ENCODE measurements around the gene ELOB. TPM values are rescaled to one million over a fixed set of nuclear protein-coding genes. Genes with fewer than 3 reads are reported as not detected.

Gene ELOB
- total RNA-seq, 1 experiment from 2014 or later = 289 TPM

GRCh38 chr16:2783581-2784357, 6.7 kb upstream of the ELOB start:
- Histone ChIP-seq H3K4me3 (ENCODE audit: low read length) (no peak overlapping the region), H4K20me1 (ENCODE audit: low read length) (no peaks in the 10 kb centered on the region), H3K4me2 (ENCODE audit: low read length) (no peak overlapping the region), H3F3A (ENCODE audit: low read length, unreplicated experiment) (no peaks in the 10 kb centered on the region), H3K4me1 (ENCODE audit: insufficient read depth, low read length) (no peaks in the 10 kb centered on the region), H3K36me3 (ENCODE audit: low read depth, low read length) (no peaks in the 10 kb centered on the region), H2AFZ (ENCODE audit: low read length) (no peak overlapping the region), H3K27ac (ENCODE audit: low read length) (no peak overlapping the region), H3K9me3 (ENCODE audit: low read length) (no peaks in the 10 kb centered on the region), H3K9me2 (replicated peaks; ENCODE audit: low read length) (no peaks in the 10 kb centered on the region), H3K79me2 (ENCODE audit: low read length) (no peaks in the 10 kb centered on the region), H3K9ac (ENCODE audit: low read length) (no peak overlapping the region), H3K27me3 (ENCODE audit: low read length) (no peaks in the 10 kb centered on the region)
- POLR2A ChIA-PET (ENCODE audit: unreplicated experiment) = no interaction called here
- ATAC-seq (no peak), DNase-seq (no peak)
- BruUV-seq (replicated peaks) = no TSS peak
- TF ChIP-seq CTCF (conservative IDR thresholded peaks at IDR 0.05; ENCODE audit: low read depth, low read length) (no peak), EZH2 (IDR thresholded peaks at IDR 0.05; ENCODE audit: low read length, unreplicated experiment) (no peak), EZH2phosphoT487 (IDR thresholded peaks at IDR 0.05; ENCODE audit: borderline replicate concordance, low read length) (no peak)
- intact Hi-C loops (cut with micrococcal nuclease) = no loop called here
- CTCF ChIA-PET = no interaction called here

DNA sequence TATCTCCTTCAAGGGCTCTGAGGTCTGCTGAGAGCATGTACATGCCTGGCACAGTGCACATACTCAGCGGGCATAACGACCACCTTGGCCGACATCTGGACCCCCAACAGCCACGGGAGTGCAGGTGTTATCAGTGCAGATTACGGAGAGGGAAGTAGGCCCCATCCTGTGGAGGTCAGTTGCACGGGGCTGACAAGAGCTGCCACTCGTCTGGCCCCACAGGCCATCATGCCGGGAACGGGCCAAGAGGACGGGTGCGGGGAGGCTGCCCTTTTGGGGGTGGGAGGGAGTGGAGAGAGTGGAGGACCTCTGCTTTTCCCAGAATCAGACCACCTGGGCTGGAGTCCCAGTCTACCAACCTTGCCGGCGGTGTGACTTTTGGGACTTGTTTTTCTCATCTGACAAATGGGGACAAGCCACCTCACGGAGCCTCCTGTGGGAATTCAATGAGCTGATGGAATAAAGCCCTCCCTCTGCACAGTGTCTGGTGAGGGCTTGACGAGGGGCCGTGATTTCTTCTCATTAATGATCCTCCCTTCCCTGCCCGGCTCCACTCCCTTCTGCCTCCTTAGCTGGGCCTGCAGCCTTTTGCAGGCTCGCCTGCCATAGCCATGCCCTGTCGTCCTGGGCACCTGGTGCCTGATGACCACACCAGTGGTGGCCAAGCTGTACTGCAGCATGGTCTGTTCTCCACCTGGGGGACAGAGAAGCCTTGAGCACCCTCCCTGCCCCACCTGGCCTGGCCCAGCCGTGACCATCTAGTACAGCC, 5.7 kb upstream of the ELOB start:
- Histone ChIP-seq H2AFZ (ENCODE audit: low read length) (no peak overlapping the region), H3K4me2 (ENCODE audit: low read length) (no peak overlapping the region), H3K79me2 (ENCODE audit: low read length) (peaks cover 10% of the 10 kb centered on the region), H3K27me3 (ENCODE audit: low read length) (no peaks in the 10 kb centered on the region), H3F3A (ENCODE audit: low read length, unreplicated experiment) (no peaks in the 10 kb centered on the region), H3K4me3 (ENCODE audit: low read length) (no peak overlapping the region), H3K9me2 (replicated peaks; ENCODE audit: low read length) (no peaks in the 10 kb centered on the region), H3K27ac (ENCODE audit: low read length) (no peak overlapping the region), H3K9me3 (ENCODE audit: low read length) (no peaks in the 10 kb centered on the region), H3K36me3 (ENCODE audit: low read depth, low read length) (no peaks in the 10 kb centered on the region), H3K9ac (ENCODE audit: low read length) (no peak overlapping the region), H4K20me1 (ENCODE audit: low read length) (no peaks in the 10 kb centered on the region), H3K4me1 (ENCODE audit: insufficient read depth, low read length) (peaks cover 8% of the 10 kb centered on the region)
- intact Hi-C loops (cut with micrococcal nuclease) = no loop called here
- DNase-seq (no peak), ATAC-seq (peak; percentile 54)
- ChIA-PET CTCF (no interaction called here), POLR2A (ENCODE audit: unreplicated experiment) (no interaction called here)
- BruUV-seq (replicated peaks) = no TSS peak
- TF ChIP-seq EZH2phosphoT487 (IDR thresholded peaks at IDR 0.05; ENCODE audit: borderline replicate concordance, low read length) (no peak), CTCF (conservative IDR thresholded peaks at IDR 0.05; ENCODE audit: low read depth, low read length) (no peak), EZH2 (IDR thresholded peaks at IDR 0.05; ENCODE audit: low read length, unreplicated experiment) (no peak)
